Measurements from ENCODE around the gene GALNT2. TPM values are rescaled to one million over a fixed set of nuclear protein-coding genes. Genes with fewer than 3 reads are reported as not detected.

Gene GALNT2
- total RNA-seq, 1 experiment from 2014 or later: 114 TPM

DNA sequence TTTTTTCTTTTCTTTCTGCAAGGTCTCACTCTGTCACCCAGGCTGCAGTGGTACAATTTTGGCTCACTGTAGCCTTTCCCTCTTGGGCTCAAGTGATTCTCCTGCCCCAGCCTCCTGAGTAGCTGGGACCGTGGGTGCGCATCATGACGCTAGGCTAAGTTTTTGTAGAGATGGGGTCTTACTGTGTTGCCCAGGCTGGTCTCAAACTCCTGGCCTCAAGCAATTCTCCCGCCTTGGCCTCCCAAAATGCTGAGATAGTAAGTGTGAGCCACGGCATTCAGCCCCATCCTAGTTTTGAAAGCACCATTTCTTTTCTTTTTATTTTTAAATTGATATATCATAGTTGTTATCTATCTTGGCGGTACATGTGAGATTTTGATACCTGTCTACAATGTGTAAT, 140.6 kb downstream of the GALNT2 start:
- Mint-ChIP-seq H3K4me3 (ENCODE audit: unreplicated experiment) (no peak overlapping the region), H3K9me3 (ENCODE audit: unreplicated experiment) (no peaks in the 10 kb centered on the region), H3K4me1 (ENCODE audit: insufficient read depth, unreplicated experiment) (peaks cover 11% of the 10 kb centered on the region), H3K27ac (ENCODE audit: low read depth, unreplicated experiment) (no peak overlapping the region), H3K27me3 (ENCODE audit: insufficient read depth, unreplicated experiment) (no peaks in the 10 kb centered on the region), H3K36me3 (ENCODE audit: insufficient read depth, unreplicated experiment) (peaks cover 34% of the 10 kb centered on the region)
- BruUV-seq (replicated peaks): no TSS peak
- intact Hi-C loops (cut with micrococcal nuclease): no loop called here
- ChIA-PET POLR2A (interaction anchor here (1.3 kb wide), 1 partner anchor 13 kb away, joined by 4 read pairs; no protein-coding TSS in a partner anchor), CTCF (interaction anchor here (0.7 to 1.0 kb wide), 3 partner anchors 51 to 546 kb away, joined by 3 to 5 read pairs (median 3); no protein-coding TSS in a partner anchor)
- no peak for TF ChIP-seq CTCF (IDR thresholded peaks at IDR 0.05; ENCODE audit: unreplicated experiment)
- DNase-seq (ENCODE audit: unreplicated experiment): no peak

- Mint-ChIP-seq H3K27me3 (ENCODE audit: insufficient read depth, unreplicated experiment) (no peaks in the 10 kb centered on the region), H3K36me3 (ENCODE audit: insufficient read depth, unreplicated experiment) (peaks cover 29% of the 10 kb centered on the region), H3K4me3 (ENCODE audit: unreplicated experiment) (no peak overlapping the region), H3K9me3 (ENCODE audit: unreplicated experiment) (peaks cover 6% of the 10 kb centered on the region), H3K27ac (ENCODE audit: low read depth, unreplicated experiment) (no peak overlapping the region), H3K4me1 (ENCODE audit: insufficient read depth, unreplicated experiment) (peaks cover 11% of the 10 kb centered on the region)
- intact Hi-C loops (cut with micrococcal nuclease): no loop called here
- ChIA-PET CTCF (interaction anchor here (1.0 kb wide), 1 partner anchor 547 kb away, joined by 5 read pairs; no protein-coding TSS in a partner anchor), POLR2A (interaction anchor here (1.3 kb wide), 1 partner anchor 12 kb away, joined by 4 read pairs; no protein-coding TSS in a partner anchor)
- no peak for TF ChIP-seq CTCF (IDR thresholded peaks at IDR 0.05; ENCODE audit: unreplicated experiment)
- BruUV-seq (replicated peaks): no TSS peak
- no peak for DNase-seq (ENCODE audit: unreplicated experiment)
Measured at GRCh38 chr1:230208619-230209261, 141.7 kb downstream of the GALNT2 start.

DNA sequence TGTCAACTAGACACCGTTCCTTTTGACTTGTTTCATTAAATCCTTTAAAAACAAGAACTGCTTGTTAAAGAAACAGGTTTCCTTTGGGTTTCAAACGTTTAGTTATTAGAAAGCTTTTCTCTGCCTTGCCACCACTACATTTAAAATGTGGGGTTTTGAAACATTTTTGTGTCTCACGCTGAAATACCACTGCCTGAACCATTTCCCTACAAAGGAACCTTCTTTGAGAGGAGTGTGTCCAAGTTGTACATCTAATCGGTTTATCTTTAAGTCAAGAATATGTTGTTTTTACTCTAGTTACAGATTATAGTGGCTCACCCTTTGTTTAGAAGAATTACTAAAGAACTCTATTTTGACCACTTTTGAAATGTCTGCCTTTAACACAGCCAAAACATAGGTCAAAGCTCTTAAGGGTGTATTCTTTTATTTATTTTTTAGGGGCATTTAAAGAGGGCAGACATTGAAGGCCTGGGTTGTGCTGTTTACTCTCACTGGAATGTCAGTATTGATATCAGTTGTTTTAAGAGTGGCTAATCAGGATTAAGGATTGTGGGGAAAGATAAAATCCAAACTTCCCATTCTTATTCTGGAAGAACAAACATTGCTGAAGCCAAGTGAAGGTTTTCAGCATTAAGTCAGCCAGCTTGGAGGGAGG, 143.4 kb downstream of the GALNT2 start:
- no peaks in the 10 kb centered on the region for H3K27me3 Mint-ChIP-seq (ENCODE audit: insufficient read depth, unreplicated experiment)
- CTCF ChIA-PET: interaction anchor here (0.5 to 1.2 kb wide), 5 partner anchors 13 to 549 kb away, joined by 3 to 5 read pairs (median 3); no protein-coding TSS in a partner anchor
- intact Hi-C loops (cut with micrococcal nuclease): no loop called here
- peaks cover 8% of the 10 kb centered on the region for H3K9me3 Mint-ChIP-seq (ENCODE audit: unreplicated experiment)
- TF ChIP-seq CTCF (IDR thresholded peaks at IDR 0.05; ENCODE audit: unreplicated experiment): no peak
- POLR2A ChIA-PET: interaction anchor here (0.7 kb wide), 1 partner anchor 33 kb away, joined by 4 read pairs; no protein-coding TSS in a partner anchor
- BruUV-seq (replicated peaks): no TSS peak
- peak overlapping the region; percentile 20 for H3K27ac Mint-ChIP-seq (ENCODE audit: low read depth, unreplicated experiment)
- no peak for DNase-seq (ENCODE audit: unreplicated experiment)
- peaks cover 11% of the 10 kb centered on the region for H3K4me1 Mint-ChIP-seq (ENCODE audit: insufficient read depth, unreplicated experiment)
- peaks cover 24% of the 10 kb centered on the region for H3K36me3 Mint-ChIP-seq (ENCODE audit: insufficient read depth, unreplicated experiment)
- H3K4me3 Mint-ChIP-seq (ENCODE audit: unreplicated experiment): no peak overlapping the region

- intact Hi-C loops (cut with micrococcal nuclease): no loop called here
- ChIA-PET CTCF (interaction anchor here (0.5 to 1.2 kb wide), 5 partner anchors 13 to 550 kb away, joined by 3 to 5 read pairs (median 3); no protein-coding TSS in a partner anchor), POLR2A (no interaction called here)
- TF ChIP-seq CTCF (IDR thresholded peaks at IDR 0.05; ENCODE audit: unreplicated experiment): no peak
- Mint-ChIP-seq H3K4me3 (ENCODE audit: unreplicated experiment) (no peak overlapping the region), H3K36me3 (ENCODE audit: insufficient read depth, unreplicated experiment) (peaks cover 20% of the 10 kb centered on the region), H3K4me1 (ENCODE audit: insufficient read depth, unreplicated experiment) (peaks cover 11% of the 10 kb centered on the region), H3K27me3 (ENCODE audit: insufficient read depth, unreplicated experiment) (no peaks in the 10 kb centered on the region), H3K27ac (ENCODE audit: low read depth, unreplicated experiment) (no peak overlapping the region), H3K9me3 (ENCODE audit: unreplicated experiment) (peaks cover 8% of the 10 kb centered on the region)
- no TSS peak for BruUV-seq (replicated peaks)
- DNase-seq (ENCODE audit: unreplicated experiment): no peak
Measured at GRCh38 chr1:230210981-230211336, 143.9 kb downstream of the GALNT2 start.
